SK-N-SH (cell line): Measurements from ENCODE around the gene IGSF9B. TPM values are rescaled to one million over a fixed set of nuclear protein-coding genes. Genes with fewer than 3 reads are reported as not detected.
A peak's percentile ranks its signal among the peaks of the same experiment; 100 is the strongest.

Experiments used
- CTCF ChIA-PET: fragments of 300-600, 350-600 bp; formaldehyde crosslinking; extraction: SDS; loops from one replicate; lab custom pipeline; 2021; lab: Yijun Ruan, JAX
- POLR2A ChIA-PET: fragments of 350-600 bp; sonication (Branson Sonifier 250); formaldehyde crosslinking; extraction: SDS; loops from one replicate; lab custom pipeline; 2020; ENCODE audit warnings: antibody characterized with exemption, inconsistent platforms; lab: Yijun Ruan, JAX
- DNase-seq: peaks from one replicate; pipeline ENCODE4 v3.0.0; 2012
- H2AFZ ChIP-seq: fragments of 200-600 bp; sonication (generic); 2 replicates; pipeline ENCODE4 v1.8.1; 2016; ENCODE audit warnings: antibody characterized with exemption, mild to moderate bottlenecking, low read depth
- H3F3A ChIP-seq: fragments of 200-600 bp; sonication (generic); replicated peaks from 2 replicates; pipeline ENCODE3; 2016; ENCODE audit warnings: antibody characterized with exemption, mild to moderate bottlenecking; ENCODE audit not compliant: insufficient read depth
- H3K27ac ChIP-seq, 2 experiments: fragments of 200-500 bp in 1 of 2; fragments of 200-600 bp in 1 of 2; sonication (Bioruptor generic) in 1 of 2; sonication (generic), shearing (Covaris generic) in 1 of 2; 2 replicates each; pipeline versions ENCODE4 v1.5.1 to v1.6.1; 2014 to 2016; ENCODE audit warnings: low read depth in 2 of 2, inconsistent platforms in 1 of 2, low read length in 1 of 2, mild to moderate bottlenecking in 1 of 2, mixed read lengths in 1 of 2
- H3K27me3 ChIP-seq: fragments of 200-600 bp; sonication (generic), shearing (Covaris generic); 2 replicates; pipeline ENCODE4 v1.6.1; 2016; ENCODE audit warnings: mixed run types; ENCODE audit not compliant: insufficient read depth
- H3K36me3 ChIP-seq, 2 experiments: fragments of 200-500 bp in 1 of 2; fragments of 200-600 bp in 1 of 2; sonication (Bioruptor generic) in 1 of 2; sonication (generic) in 1 of 2; replicated peaks in 1 of 2; 2 replicates each; pipeline versions ENCODE3 to v1.5.1; 2014 to 2016; ENCODE audit warnings: low read length in 1 of 2, mild to moderate bottlenecking in 1 of 2; ENCODE audit not compliant: insufficient read depth in 2 of 2, control insufficient read depth in 1 of 2
- H3K4me1 ChIP-seq, 2 experiments: fragments of 200-500 bp in 1 of 2; fragments of 200-600 bp in 1 of 2; sonication (Bioruptor generic) in 1 of 2; sonication (generic), shearing (Covaris generic) in 1 of 2; 2 replicates each; pipeline versions ENCODE4 v1.5.1 to v1.6.1; 2014 to 2016; ENCODE audit warnings: low read depth in 1 of 2, low read length in 1 of 2, mixed run types in 1 of 2; ENCODE audit not compliant: insufficient read depth in 2 of 2, control insufficient read depth in 1 of 2
- H3K4me2 ChIP-seq: fragments of 200-600 bp; sonication (generic), shearing (Covaris generic); 2 replicates; pipeline ENCODE4 v1.6.1; 2017; ENCODE audit warnings: mixed run types
- H3K4me3 ChIP-seq, 2 experiments: fragments of 200-500 bp in 1 of 2; fragments of 200-600 bp in 1 of 2; sonication (Bioruptor generic) in 1 of 2; sonication (generic), shearing (Covaris generic) in 1 of 2; 2 replicates each; pipeline versions ENCODE4 v1.5.1 to v1.8.1; 2014 to 2016; ENCODE audit warnings: low read depth in 2 of 2, inconsistent platforms in 1 of 2, low read length in 1 of 2, mild to moderate bottlenecking in 1 of 2, mixed read lengths in 1 of 2, moderate library complexity in 1 of 2
- H3K79me2 ChIP-seq: fragments of 200-600 bp; sonication (generic); 2 replicates; pipeline ENCODE4 v1.8.1; 2017; ENCODE audit warnings: mild to moderate bottlenecking; ENCODE audit not compliant: insufficient read depth
- H3K9ac ChIP-seq: fragments of 200-600 bp; sonication (generic); 2 replicates; pipeline ENCODE4 v1.6.1; 2017; ENCODE audit warnings: mixed run types
- H3K9me2 ChIP-seq: fragments of 200-600 bp; sonication (generic); 2 replicates; pipeline ENCODE4 v1.6.1; 2017; ENCODE audit warnings: mixed run types
- H3K9me3 ChIP-seq: fragments of 200-600 bp; sonication (generic); 2 replicates; pipeline ENCODE4 v1.6.1; 2017; ENCODE audit warnings: mixed run types, mild to moderate bottlenecking, moderate library complexity
- H4K20me1 ChIP-seq: fragments of 200-600 bp; sonication (generic); 2 replicates; pipeline ENCODE4 v1.6.1; 2017; ENCODE audit warnings: mild to moderate bottlenecking, mixed run types; ENCODE audit not compliant: insufficient read depth
- FOSL2 ChIP-seq: IDR thresholded peaks from 2 replicates; pipeline ENCODE4 v1.4.0; 2012; ENCODE audit warnings: low read depth, mild to moderate bottlenecking, moderate library complexity, borderline replicate concordance
- GATA2 ChIP-seq: sonication (generic); formaldehyde crosslinking; IDR thresholded peaks from 2 replicates; pipeline ENCODE4 v1.5.0; 2020; ENCODE audit warnings: mild to moderate bottlenecking, missing genetic modification reagents
- MAX ChIP-seq: IDR thresholded peaks from 2 replicates; pipeline ENCODE4 v1.4.0; 2012; ENCODE audit warnings: low read depth
- NRF1 ChIP-seq: IDR thresholded peaks from 2 replicates; pipeline ENCODE4 v1.6.1; 2012; ENCODE audit warnings: low read depth, mild to moderate bottlenecking, low read length
- RCOR1 ChIP-seq: fragments of 150-350 bp; IDR thresholded peaks from 2 replicates; pipeline ENCODE4 v1.6.1; 2017; ENCODE audit warnings: antibody characterized with exemption, low read length
- RXRA ChIP-seq: IDR thresholded peaks from 2 replicates; pipeline ENCODE4 v1.4.0; 2012; ENCODE audit warnings: low read depth, mild to moderate bottlenecking, borderline replicate concordance
- SIN3A ChIP-seq: IDR thresholded peaks from 2 replicates; pipeline ENCODE4 v1.6.1; 2012; ENCODE audit warnings: low read depth, mild to moderate bottlenecking, low read length, moderate library complexity, borderline replicate concordance
- SMC3 ChIP-seq: IDR thresholded peaks from 2 replicates; pipeline ENCODE4 v1.6.1; 2012; ENCODE audit warnings: low read depth, low read length, improper control_type of control experiment
- TCF12 ChIP-seq: IDR thresholded peaks from 2 replicates; pipeline ENCODE4 v1.4.0; 2012
- TEAD4 ChIP-seq: IDR thresholded peaks from 2 replicates; pipeline ENCODE4 v1.4.0; 2012; ENCODE audit warnings: mild to moderate bottlenecking, borderline replicate concordance; ENCODE audit not compliant: insufficient read depth
- USF2 ChIP-seq: fragments of 150-350 bp; IDR thresholded peaks from 2 replicates; pipeline ENCODE4 v1.6.1; 2017; ENCODE audit warnings: antibody characterized with exemption, low read length, low read depth, borderline replicate concordance
- YY1 ChIP-seq: IDR thresholded peaks from 2 replicates; pipeline ENCODE4 v1.4.0; 2012; ENCODE audit warnings: low read depth, mild to moderate bottlenecking
- WGBS: methylation state at CpG from one replicate; pipeline ENCODE4 v1.1.6; 2017; ENCODE audit warnings: low lambda C conversion rate; 5-methylcytosine and 5-hydroxymethylcytosine counted together
- polyA plus RNA-seq, 3 experiments: library from polyadenylated mRNA; depleted of rRNA; stranded (reverse); fragments of >200 nt; gene quantifications; 2 replicates each; pipeline ENCODE4 v1.2.3, GENCODE V29; 2012

Gene IGSF9B
- polyA plus RNA-seq, 1 of the 3 experiments (the other 2 are of a cell fraction) = 0.41 TPM

- Histone ChIP-seq H3F3A (no peaks in the 10 kb centered on the region), H3K9me2 (no peaks in the 10 kb centered on the region), H3K9me3 (no peaks in the 10 kb centered on the region), H2AFZ (no peak overlapping the region), H3K79me2 (no peaks in the 10 kb centered on the region), H3K27me3 (peaks cover 17% of the 10 kb centered on the region), H4K20me1 (no peaks in the 10 kb centered on the region), H3K36me3 (no peaks in the 10 kb centered on the region), H3K9ac (no peak overlapping the region), H3K27ac (peak overlapping the region in 1 of 2 experiments; percentile 83; a peak in 2 of 4 replicates)
- TF ChIP-seq FOSL2 = no peak
- no peak for TF ChIP-seq SIN3A
- TF ChIP-seq SMC3 = no peak
- TF ChIP-seq TCF12 = no peak
- no peak for TF ChIP-seq TEAD4
- TF ChIP-seq GATA2 (CRISPR knock-in tag) = no peak
- TF ChIP-seq, all 33 proteins: peak for 0
- ChIA-PET CTCF (interaction anchor here (1.4 to 16.7 kb wide), 4 partner anchors 29 to 91 kb away, joined by 5 to 200 read pairs (median 18); no protein-coding TSS in a partner anchor), POLR2A (no interaction called here)
- no peak for DNase-seq
- H3K4me1 ChIP-seq = peaks cover 0 to 71% of the 10 kb centered on the region in 2 experiments; a peak in 2 of 4 replicates
- H3K4me3 ChIP-seq = no peak overlapping the region
- WGBS = 83% methylated on average over 3 of the region's 8 CpGs
- H3K4me2 ChIP-seq = no peak overlapping the region
Observed at GRCh38 chr11:133953999-133954398, 2.8 kb downstream of the IGSF9B start.

GRCh38 chr11:133953547-133953946 is 3.2 kb downstream of the IGSF9B start:
- no peak for TF ChIP-seq RXRA
- no peak for TF ChIP-seq TEAD4
- no peak for TF ChIP-seq NRF1
- no peak for TF ChIP-seq RCOR1
- no peak for TF ChIP-seq YY1
- no peak for TF ChIP-seq USF2
- TF ChIP-seq TCF12 = no peak
- no peak for TF ChIP-seq MAX
- H3K9me3 ChIP-seq = no peaks in the 10 kb centered on the region
- H3K4me2 ChIP-seq = no peak overlapping the region
- peaks cover 17% of the 10 kb centered on the region for H3K27me3 ChIP-seq
- ChIA-PET CTCF (interaction anchor here (1.3 to 16.7 kb wide), 5 partner anchors 10 to 92 kb away, joined by 3 to 200 read pairs (median 12); no protein-coding TSS in a partner anchor), POLR2A (interaction anchor here (0.9 to 1.2 kb wide), 2 partner anchors 8 to 16 kb away, joined by 4 read pairs; no protein-coding TSS in a partner anchor)
- H3K9ac ChIP-seq = no peak overlapping the region
- H4K20me1 ChIP-seq = no peaks in the 10 kb centered on the region
- no peak for DNase-seq
- no peaks in the 10 kb centered on the region for H3K9me2 ChIP-seq
- no peaks in the 10 kb centered on the region for H3F3A ChIP-seq
- H3K4me1 ChIP-seq = peaks cover 0 to 75% of the 10 kb centered on the region in 2 experiments; a peak in 2 of 4 replicates
- H3K27ac ChIP-seq = peak overlapping the region in 1 of 2 experiments; percentile 83; a peak in 2 of 4 replicates
- H3K36me3 ChIP-seq = no peaks in the 10 kb centered on the region
- H3K79me2 ChIP-seq = no peaks in the 10 kb centered on the region
- H2AFZ ChIP-seq = no peak overlapping the region
- 62% methylated on average over 5 of the region's 5 CpGs for WGBS
- no peak overlapping the region for H3K4me3 ChIP-seq
